HG03520 (cell line): Measurements from ENCODE around the gene NUP85.
"Not testable (repeated sequence)": the region's sequence is repeated elsewhere in the genome, so short reads cannot be mapped to it uniquely, and the experiment has no call there.

Experiments used
- ATAC-seq: cut with Tn5 transposase; IDR thresholded peaks from one replicate; pipeline ENCODE4 v1.9.1; 2021; ENCODE audit warnings: mild to moderate bottlenecking, moderate library complexity; ENCODE audit not compliant: unreplicated experiment

NUP85 gene

DNA sequence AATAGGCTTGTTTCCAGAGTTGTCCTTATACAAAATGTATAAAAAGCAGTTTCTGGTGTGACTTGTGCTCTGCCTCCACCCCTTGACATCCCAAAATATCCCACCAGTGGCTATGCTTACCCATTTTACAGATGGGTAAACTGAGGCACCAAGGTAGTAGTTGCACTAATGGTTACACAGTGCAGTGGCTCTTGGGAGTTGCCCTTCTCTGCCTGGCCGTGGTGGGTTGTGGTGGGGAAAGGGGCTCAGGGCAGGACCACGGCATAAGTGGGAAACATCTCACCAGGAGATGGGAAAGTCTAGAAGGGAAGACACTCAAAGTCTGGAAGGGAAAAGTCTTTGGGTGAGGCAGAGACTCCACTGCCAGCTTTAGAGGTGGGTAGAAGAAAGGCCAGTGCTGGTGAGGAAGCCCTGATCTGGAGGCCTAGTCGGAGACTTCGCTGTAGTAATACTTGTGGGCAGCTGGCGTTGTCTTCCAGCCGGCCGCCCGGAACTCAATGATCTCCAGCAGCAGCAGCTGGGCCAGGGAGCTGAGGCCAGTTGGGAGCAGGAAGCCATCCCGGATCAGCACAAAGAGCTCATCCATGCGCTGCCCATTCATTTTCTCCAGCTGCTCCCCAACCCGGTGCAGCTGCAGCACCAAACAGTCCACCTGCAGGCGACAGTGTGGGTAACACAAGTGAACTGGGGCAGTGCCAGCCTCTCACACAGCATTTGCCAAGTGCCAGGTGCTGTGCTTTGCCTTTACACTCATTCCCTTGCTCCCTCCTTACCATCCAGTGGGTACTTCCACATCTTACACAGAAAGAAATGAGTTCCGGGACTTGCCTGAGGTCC lies 61.1 kb downstream of the NUP85 start:
- no peak for ATAC-seq

GRCh38 chr17:75267153-75267410 lies 61.6 kb downstream of the NUP85 start:
- ATAC-seq: no peak

- ATAC-seq: no peak
These were observed 62.1 kb downstream of the NUP85 start for GRCh38 chr17:75267411-75268232.

DNA sequence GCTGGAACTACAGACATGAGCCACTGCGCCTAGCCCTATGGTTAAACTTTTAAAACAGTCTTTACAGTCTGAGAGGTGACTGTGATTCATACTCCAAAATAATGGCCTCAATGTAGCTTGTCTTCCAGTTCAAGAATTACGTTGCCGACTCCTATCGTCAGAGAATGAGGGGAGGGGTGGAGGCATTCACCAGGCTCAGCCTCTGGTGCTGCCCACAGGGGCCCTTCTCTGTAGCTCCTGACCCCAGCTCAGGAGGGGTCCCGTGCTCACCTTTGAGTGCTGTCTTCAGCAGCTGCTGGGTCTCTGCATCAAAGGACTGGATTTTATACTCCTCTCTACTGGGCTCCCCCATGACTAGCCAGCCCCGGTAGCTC lies 64.4 kb downstream of the NUP85 start:
- no peak for ATAC-seq

DNA sequence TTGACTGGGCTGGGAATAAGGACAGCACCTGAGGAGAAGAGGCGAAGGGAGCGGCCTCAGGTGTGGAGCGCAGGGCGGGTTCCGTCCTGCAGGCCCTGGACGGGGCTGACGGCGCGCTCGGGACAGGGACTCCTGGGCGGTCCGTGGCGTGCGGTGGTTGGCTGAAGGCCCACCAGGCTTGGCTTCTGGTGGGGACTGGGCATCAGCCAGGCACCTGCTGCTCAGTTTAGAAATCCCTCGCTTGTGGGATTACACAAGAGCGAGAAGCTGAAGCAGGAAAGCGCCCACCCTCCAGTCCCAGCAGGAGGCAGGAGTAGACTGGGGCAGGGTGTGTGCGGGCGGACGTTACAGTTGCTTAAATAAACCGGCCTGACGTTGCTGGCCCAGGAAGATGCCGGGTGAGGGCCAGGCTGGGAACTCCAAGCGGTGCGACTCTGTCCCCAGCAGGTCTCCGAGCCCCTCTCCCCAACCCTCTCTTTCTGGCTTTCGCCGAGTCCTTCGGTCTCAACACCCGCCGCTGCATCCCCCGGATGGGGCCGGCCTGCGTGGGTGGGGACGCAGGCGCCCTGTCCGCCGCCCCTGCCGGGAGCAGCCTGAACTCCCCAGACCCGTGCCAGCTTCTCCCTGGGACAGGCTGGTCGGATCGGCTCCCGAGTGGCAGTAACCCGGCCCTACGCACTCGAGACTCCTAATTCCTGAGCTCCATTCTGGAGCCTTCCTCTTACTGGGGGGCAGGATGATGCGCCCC lies 64.9 kb downstream of the NUP85 start:
- ATAC-seq: peak; percentile 30

DNA sequence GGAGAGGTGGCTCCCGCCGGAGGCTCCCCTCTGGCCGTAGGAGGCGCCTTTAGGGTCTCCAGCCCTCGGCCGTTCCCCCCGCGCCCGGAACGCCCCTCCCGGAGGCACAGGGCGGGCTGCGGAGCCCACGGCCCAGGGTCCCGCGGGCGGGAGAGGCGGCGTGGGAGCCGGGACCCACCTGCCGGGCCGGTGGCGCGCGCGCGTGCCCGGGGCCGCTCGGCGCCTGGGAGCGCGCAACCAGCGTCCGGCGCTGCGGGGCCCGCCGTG lies 65.4 kb downstream of the NUP85 start, which contains the start of gene MIF4GD:
Gene MIF4GD (minus strand): TSS at position 266 of the 267 bp plus-strand sequence. CDS start 1,036 bp downstream, outside the sequence.
- ATAC-seq: peak; percentile 10

GRCh38 chr17:75271233-75271954 lies 65.9 kb downstream of the NUP85 start:
- ATAC-seq: peak; percentile 63

GRCh38 chr17:75271955-75272847 lies 66.7 kb downstream of the NUP85 start:
- ATAC-seq: no peak

DNA sequence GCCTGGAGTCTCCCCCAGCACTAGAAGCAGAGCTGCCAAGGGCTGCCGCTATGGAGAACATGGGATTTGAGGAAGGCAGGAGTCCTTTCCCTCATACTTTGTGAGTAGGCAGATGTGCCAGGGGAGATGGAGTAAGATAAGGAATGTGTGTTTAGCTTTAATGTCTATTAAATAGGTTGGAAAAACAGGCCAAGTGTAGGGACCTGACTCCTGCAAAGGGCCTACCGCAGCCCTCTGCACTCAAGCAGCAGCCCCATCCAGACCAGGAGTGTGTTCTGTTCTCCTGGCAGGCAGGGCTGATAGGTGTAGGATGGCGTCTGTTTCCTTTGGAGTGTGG lies 67.3 kb downstream of the NUP85 start:
- no peak for ATAC-seq

DNA sequence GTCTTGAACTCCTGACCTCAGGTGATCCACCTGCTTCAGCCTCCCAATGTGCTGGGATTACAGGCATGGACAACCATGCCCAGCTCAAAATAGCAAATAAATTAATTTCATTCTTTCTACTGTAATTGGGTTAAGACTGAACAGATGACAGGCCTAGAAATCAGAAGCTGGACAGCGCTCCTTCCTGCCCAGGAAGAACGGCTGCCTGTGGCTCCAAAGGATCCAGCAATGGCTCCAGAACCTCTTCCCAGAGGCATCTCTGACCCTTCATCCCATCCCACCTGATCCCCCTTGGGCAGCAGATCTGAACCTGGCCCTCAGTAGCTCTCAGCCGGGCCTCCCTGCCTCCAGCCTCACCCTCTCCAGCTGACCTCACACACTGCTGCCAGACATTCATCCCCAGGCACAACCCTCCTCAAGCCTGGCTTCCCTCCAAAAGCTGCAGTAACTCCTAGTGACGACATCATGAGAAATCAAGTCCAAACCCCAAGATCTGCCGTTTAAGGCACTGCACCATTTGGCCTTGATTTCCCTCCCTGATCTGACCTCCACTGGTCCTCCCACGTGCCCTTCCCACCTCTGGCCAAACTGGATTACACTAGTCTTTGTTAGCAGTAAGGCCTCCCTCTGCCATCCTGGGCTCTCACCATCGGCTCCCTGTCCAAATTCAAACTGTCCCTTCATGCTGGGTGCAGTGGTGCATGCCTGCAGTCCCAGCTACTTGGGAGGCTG lies 68.7 kb downstream of the NUP85 start:
- no peak for ATAC-seq

- no peak for ATAC-seq
These were observed 72.2 kb downstream of the NUP85 start for GRCh38 chr17:75277664-75278071.

- not testable (repeated sequence) for ATAC-seq
These were observed 74.7 kb downstream of the NUP85 start for GRCh38 chr17:75280189-75280588.

- ATAC-seq: no peak
These were observed 79.6 kb downstream of the NUP85 start for GRCh38 chr17:75285123-75285522.
